Lung (tissue), 12 donors: ENCODE results near the gene RASAL2. TPM values are rescaled to one million over a fixed set of nuclear protein-coding genes. Genes with fewer than 3 reads are reported as not detected.

Experiments used
- ATAC-seq: fragments of 200-7000 bp; cut with Tn5 transposase; one replicate; pipeline ENCODE4 v1.9.1; 2020; ENCODE audit warnings: moderate number of reproducible peaks; ENCODE audit not compliant: insufficient read depth, low FRiP score
- DNase-seq, 3 donors: peaks; one replicate each; pipeline ENCODE4 v3.0.0-alpha.2; 2013 to 2017
- H3K27ac ChIP-seq, 2 donors: one replicate each; pipeline ENCODE4 v1.5.1; 2013; ENCODE audit warnings: mild to moderate bottlenecking in 2 of 2, moderate library complexity in 2 of 2, control low read depth in 1 of 2, inconsistent platforms in 1 of 2, low read depth in 1 of 2, low read length in 1 of 2
- H3K27me3 ChIP-seq, 3 donors: one replicate each; pipeline ENCODE4 v1.5.1; 2013; ENCODE audit warnings: low read length in 2 of 3; ENCODE audit not compliant: control insufficient read depth in 3 of 3, insufficient read depth in 3 of 3
- H3K36me3 ChIP-seq, 4 donors: one replicate each; pipeline ENCODE4 v1.5.1; 2013; ENCODE audit warnings: low read length in 4 of 4, mild to moderate bottlenecking in 1 of 4, moderate library complexity in 1 of 4; ENCODE audit not compliant: control insufficient read depth in 4 of 4, insufficient read depth in 4 of 4
- H3K4me1 ChIP-seq, 5 donors: one replicate each; pipeline ENCODE4 v1.5.1; 2013; ENCODE audit warnings: low read length in 5 of 5, mild to moderate bottlenecking in 2 of 5, moderate library complexity in 1 of 5; ENCODE audit not compliant: control insufficient read depth in 5 of 5, insufficient read depth in 5 of 5
- H3K4me3 ChIP-seq: one replicate; pipeline ENCODE4 v1.5.1; 2013; ENCODE audit warnings: mild to moderate bottlenecking, control low read depth, moderate library complexity
- H3K9ac ChIP-seq, 2 donors: one replicate each; pipeline ENCODE4 v1.5.1; 2013; ENCODE audit warnings: low read length in 2 of 2, control low read depth in 1 of 2; ENCODE audit not compliant: insufficient read depth in 1 of 2
- H3K9me3 ChIP-seq, 4 donors: one replicate each; pipeline ENCODE4 v1.5.1; 2013; ENCODE audit warnings: low read length in 3 of 4, mild to moderate bottlenecking in 1 of 4, moderate library complexity in 1 of 4; ENCODE audit not compliant: control insufficient read depth in 4 of 4, insufficient read depth in 3 of 4
- CTCF ChIP-seq: IDR thresholded peaks from 2 replicates; pipeline ENCODE4 v1.5.1; 2012; ENCODE audit warnings: mild to moderate bottlenecking; ENCODE audit errors: control extremely low read depth, extremely low read depth
- WGBS, 2 donors: extraction: QIAGEN DNeasy Blood & Tissue Kit; methylation state at CpG; one replicate each; pipeline ENCODE4 v1.1.7; 2013; 5-methylcytosine and 5-hydroxymethylcytosine counted together
- polyA plus RNA-seq, 2 donors: library from polyadenylated mRNA; stranded (reverse); fragments of 200-250 nt; gene quantifications; one replicate each; pipeline ENCODE4 v1.2.1, GENCODE V29; 2013
- total RNA-seq, 2 donors: library from RNA; depleted of rRNA in 1 of 2; stranded (reverse); fragments of >200 nt in 1 of 2; gene quantifications; one replicate each; pipeline ENCODE4 v1.2.1, GENCODE V29; 2014 to 2021
- donor health status: control.
- donor health status: control.
- donor health status: Bipolar disorder and iron deficiency.
- donor health status: healthy.
- donor health status: DM: yes; HTN: yes; CAD: no.

Gene RASAL2
- total and polyA plus RNA-seq, 4 donors = 4.9 to 34.8 (median 15.8) TPM

- no peak for TF ChIP-seq CTCF
- ATAC-seq (no peak), DNase-seq (no peak)
- H3K9me3 ChIP-seq = peaks cover 0 to 2% (median 0%) of the 10 kb centered on the region in 4 donors
- peaks cover 0 to 15% (median 4%) of the 10 kb centered on the region in 5 donors for H3K4me1 ChIP-seq
- WGBS, 2 donors = 76 to 93% methylated on average over 4 of the region's 4 CpGs
- no peak overlapping the region for H3K4me3 ChIP-seq
- no peak overlapping the region for H3K9ac ChIP-seq
- H3K36me3 ChIP-seq = peaks cover 0 to 4% (median under 1%) of the 10 kb centered on the region in 4 donors
- no peak overlapping the region for H3K27ac ChIP-seq
- H3K27me3 ChIP-seq = no peaks in the 10 kb centered on the region
Observed at GRCh38 chr1:178277793-178278530, 184.1 kb downstream of the RASAL2 start.

GRCh38 chr1:178278916-178279686 is 185.2 kb downstream of the RASAL2 start:
- no peak for DNase-seq
- peaks cover 0 to 9% (median under 1%) of the 10 kb centered on the region in 4 donors for H3K36me3 ChIP-seq
- TF ChIP-seq CTCF = no peak
- H3K4me3 ChIP-seq = no peak overlapping the region
- H3K27me3 ChIP-seq = no peaks in the 10 kb centered on the region
- peaks cover 0 to 15% (median 7%) of the 10 kb centered on the region in 5 donors for H3K4me1 ChIP-seq
- WGBS, 2 donors = 81 to 89% methylated on average over 1 of the region's 1 CpG
- no peak for ATAC-seq
- H3K9me3 ChIP-seq = peaks cover 0 to 2% (median 0%) of the 10 kb centered on the region in 4 donors
- no peak overlapping the region for H3K27ac ChIP-seq
- H3K9ac ChIP-seq = no peak overlapping the region

GRCh38 chr1:178282949-178283367 is 189.1 kb downstream of the RASAL2 start:
- no peak overlapping the region for H3K4me3 ChIP-seq
- H3K9me3 ChIP-seq = peaks cover 0 to 2% (median 0%) of the 10 kb centered on the region in 4 donors
- peaks cover 0 to 10% (median 1%) of the 10 kb centered on the region in 4 donors for H3K36me3 ChIP-seq
- no peak overlapping the region for H3K9ac ChIP-seq
- ATAC-seq (no peak), DNase-seq (peak in 2 of 3 donors; percentile 61 to 75)
- peaks cover 0 to 17% (median 7%) of the 10 kb centered on the region in 5 donors for H3K4me1 ChIP-seq
- H3K27ac ChIP-seq = no peak overlapping the region
- TF ChIP-seq CTCF = no peak
- WGBS, 2 donors = 22 to 25% methylated on average over 3 of the region's 3 CpGs
- no peaks in the 10 kb centered on the region for H3K27me3 ChIP-seq
